K562 (cell line): ENCODE results near the gene SLC31A2. TPM values are rescaled to one million over a fixed set of nuclear protein-coding genes. Genes with fewer than 3 reads are reported as not detected.

ENCODE experiments used
- FIP1L1 ChIP-seq: fragments of 200-400 bp; formaldehyde crosslinking; IDR thresholded peaks from 2 replicates; pipeline ENCODE4 v1.6.1; 2018; ENCODE audit warnings: mild to moderate bottlenecking, low read depth, low read length; ENCODE audit not compliant: poor library complexity, severe bottlenecking
- NONO ChIP-seq, 2 experiments: fragments of 200-400 bp in 1 of 2; fragments of 450-650 bp in 1 of 2; formaldehyde crosslinking in 1 of 2; IDR thresholded peaks; 2 replicates each; pipeline ENCODE4 v1.6.1; 2017; ENCODE audit warnings: low read depth in 2 of 2, mild to moderate bottlenecking in 2 of 2, moderate library complexity in 2 of 2, low read length in 1 of 2
- NUFIP1 ChIP-seq: fragments of 450-650 bp; IDR thresholded peaks from 2 replicates; pipeline ENCODE4 v1.6.1; 2018; ENCODE audit not compliant: partially characterized antibody
- PHF8 ChIP-seq: fragments of 200-600 bp; sonication (generic); IDR thresholded peaks from 2 replicates; pipeline ENCODE4 v1.6.1; 2012; ENCODE audit warnings: mixed run types, mild to moderate bottlenecking, inconsistent platforms, low read length, moderate library complexity, borderline replicate concordance
- PML ChIP-seq: IDR thresholded peaks from 2 replicates; pipeline ENCODE4 v1.6.1; 2012; ENCODE audit warnings: low read length, inconsistent platforms
- SRSF9 ChIP-seq: fragments of 200-400 bp; formaldehyde crosslinking; IDR thresholded peaks from 2 replicates; pipeline ENCODE4 v1.6.1; 2017; ENCODE audit warnings: low read depth, low read length, borderline replicate concordance
- ZNF124 ChIP-seq: sonication (generic); formaldehyde crosslinking; IDR thresholded peaks from 2 replicates; pipeline ENCODE4 v1.8.1; 2022; ENCODE audit warnings: missing genetic modification reagents
- ZNF232 ChIP-seq: sonication (generic); formaldehyde crosslinking; IDR thresholded peaks from 2 replicates; pipeline ENCODE4 v1.8.0; 2022; ENCODE audit warnings: mild to moderate bottlenecking, missing genetic modification reagents
- polyA plus RNA-seq, 8 experiments: library from polyadenylated mRNA; depleted of rRNA in 4 of 8; stranded (reverse) in 5 of 8; unstranded in 3 of 8; fragments of >200 nt; fragmentation: Nextera tagmentation in 2 of 8; fragmentation: Illumina TruSeq in 1 of 8; extraction: Ambion mirVana in 2 of 8; extraction: Trizol in 1 of 8; gene quantifications; 2 replicates each; pipeline versions ENCODE4 v1.2.1 to v1.2.3, GENCODE V29; 2011 to 2014; ENCODE audit warnings: inconsistent platforms in 1 of 8, missing spikeins in 1 of 8
- total RNA-seq, 7 experiments: library from RNA; depleted of rRNA in 6 of 7; stranded (reverse); fragments of >200 nt in 6 of 7; fragmentation: Illumina TruSeq in 2 of 7; extraction: Trizol in 2 of 7; gene quantifications; 2 replicates each; pipeline versions ENCODE4 v1.2.1 to v1.2.3, GENCODE V29; 2011 to 2021; ENCODE audit warnings: low replicate concordance in 1 of 7
- TF ChIP-seq, protein P1 (sequence below): fragments of 450-650 bp; IDR thresholded peaks from 2 replicates; pipeline ENCODE4 v1.6.1; 2016; ENCODE audit warnings: mild to moderate bottlenecking
- TF ChIP-seq, protein P2 (sequence below): fragments of 250-450 bp; sonication (Bioruptor Pico); IDR thresholded peaks from 2 replicates; pipeline ENCODE4 v1.4.0; 2020
- TF ChIP-seq, protein P3 (sequence below): fragments of 250-450 bp; sonication (Bioruptor Pico); IDR thresholded peaks from 2 replicates; pipeline ENCODE4 v1.9.0; 2021; ENCODE audit warnings: mild to moderate bottlenecking, inconsistent platforms

SLC31A2 gene
- total and polyA plus RNA-seq, 9 of the 15 experiments (the other 6 are each of a cell fraction or from before 2014, with no cell fraction given), result 1.5 to 4.3 (median 2.3) TPM

GRCh38 chr9:113150670-113151611 is at the start of gene SLC31A2 (continued):
- TF ChIP-seq, protein P1, sequence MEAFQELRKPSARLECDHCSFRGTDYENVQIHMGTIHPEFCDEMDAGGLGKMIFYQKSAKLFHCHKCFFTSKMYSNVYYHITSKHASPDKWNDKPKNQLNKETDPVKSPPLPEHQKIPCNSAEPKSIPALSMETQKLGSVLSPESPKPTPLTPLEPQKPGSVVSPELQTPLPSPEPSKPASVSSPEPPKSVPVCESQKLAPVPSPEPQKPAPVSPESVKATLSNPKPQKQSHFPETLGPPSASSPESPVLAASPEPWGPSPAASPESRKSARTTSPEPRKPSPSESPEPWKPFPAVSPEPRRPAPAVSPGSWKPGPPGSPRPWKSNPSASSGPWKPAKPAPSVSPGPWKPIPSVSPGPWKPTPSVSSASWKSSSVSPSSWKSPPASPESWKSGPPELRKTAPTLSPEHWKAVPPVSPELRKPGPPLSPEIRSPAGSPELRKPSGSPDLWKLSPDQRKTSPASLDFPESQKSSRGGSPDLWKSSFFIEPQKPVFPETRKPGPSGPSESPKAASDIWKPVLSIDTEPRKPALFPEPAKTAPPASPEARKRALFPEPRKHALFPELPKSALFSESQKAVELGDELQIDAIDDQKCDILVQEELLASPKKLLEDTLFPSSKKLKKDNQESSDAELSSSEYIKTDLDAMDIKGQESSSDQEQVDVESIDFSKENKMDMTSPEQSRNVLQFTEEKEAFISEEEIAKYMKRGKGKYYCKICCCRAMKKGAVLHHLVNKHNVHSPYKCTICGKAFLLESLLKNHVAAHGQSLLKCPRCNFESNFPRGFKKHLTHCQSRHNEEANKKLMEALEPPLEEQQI, result no peak
- TF ChIP-seq PML (no peak), ZNF124 (CRISPR knock-in tag) (peak; percentile 81; the same call in 1 of the 2 replicates), ZNF232 (peak; percentile 53; the same call in 1 of the 2 replicates), PHF8 (peak; percentile 71; the same call in 1 of the 2 replicates), NONO (IDR thresholded peaks at IDR 0.05; ENCODE audit: low read depth in 2 of 2, low read length in 1 of 2) (peak; percentile 37 to 56; a peak in 1 of 4 replicates), SRSF9 (no peak), NUFIP1 (no peak), FIP1L1 (peak; percentile 73)
- TF ChIP-seq, protein P2, sequence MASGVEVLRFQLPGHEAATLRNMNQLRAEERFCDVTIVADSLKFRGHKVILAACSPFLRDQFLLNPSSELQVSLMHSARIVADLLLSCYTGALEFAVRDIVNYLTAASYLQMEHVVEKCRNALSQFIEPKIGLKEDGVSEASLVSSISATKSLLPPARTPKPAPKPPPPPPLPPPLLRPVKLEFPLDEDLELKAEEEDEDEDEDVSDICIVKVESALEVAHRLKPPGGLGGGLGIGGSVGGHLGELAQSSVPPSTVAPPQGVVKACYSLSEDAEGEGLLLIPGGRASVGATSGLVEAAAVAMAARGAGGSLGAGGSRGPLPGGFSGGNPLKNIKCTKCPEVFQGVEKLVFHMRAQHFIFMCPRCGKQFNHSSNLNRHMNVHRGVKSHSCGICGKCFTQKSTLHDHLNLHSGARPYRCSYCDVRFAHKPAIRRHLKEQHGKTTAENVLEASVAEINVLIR, result 0 out of 2 replicates have a peak, but pooled peaks have one; percentile 13
- TF ChIP-seq, protein P3, sequence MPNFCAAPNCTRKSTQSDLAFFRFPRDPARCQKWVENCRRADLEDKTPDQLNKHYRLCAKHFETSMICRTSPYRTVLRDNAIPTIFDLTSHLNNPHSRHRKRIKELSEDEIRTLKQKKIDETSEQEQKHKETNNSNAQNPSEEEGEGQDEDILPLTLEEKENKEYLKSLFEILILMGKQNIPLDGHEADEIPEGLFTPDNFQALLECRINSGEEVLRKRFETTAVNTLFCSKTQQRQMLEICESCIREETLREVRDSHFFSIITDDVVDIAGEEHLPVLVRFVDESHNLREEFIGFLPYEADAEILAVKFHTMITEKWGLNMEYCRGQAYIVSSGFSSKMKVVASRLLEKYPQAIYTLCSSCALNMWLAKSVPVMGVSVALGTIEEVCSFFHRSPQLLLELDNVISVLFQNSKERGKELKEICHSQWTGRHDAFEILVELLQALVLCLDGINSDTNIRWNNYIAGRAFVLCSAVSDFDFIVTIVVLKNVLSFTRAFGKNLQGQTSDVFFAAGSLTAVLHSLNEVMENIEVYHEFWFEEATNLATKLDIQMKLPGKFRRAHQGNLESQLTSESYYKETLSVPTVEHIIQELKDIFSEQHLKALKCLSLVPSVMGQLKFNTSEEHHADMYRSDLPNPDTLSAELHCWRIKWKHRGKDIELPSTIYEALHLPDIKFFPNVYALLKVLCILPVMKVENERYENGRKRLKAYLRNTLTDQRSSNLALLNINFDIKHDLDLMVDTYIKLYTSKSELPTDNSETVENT (CRISPR knock-in tag), result 0 out of 2 replicates have a peak, but pooled peaks have one; percentile 29
